DLD1 (cell line): ENCODE data around the gene NOL4L.

Experiments
- in situ Hi-C: cut with HindIII; loops from 2 replicates; pipeline ENCODE4 v1.10.0; 2017; ENCODE audit warnings: low sequenced_read_pairs

NOL4L gene

GRCh38 chr20:32614303-32614702, 29.2 kb upstream of the NOL4L start:
- in situ Hi-C loops: no loop called here

- in situ Hi-C loops: no loop called here
Observed at GRCh38 chr20:32613192-32614053, 28.3 kb upstream of the NOL4L start.

- in situ Hi-C loops: no loop called here
Observed at GRCh38 chr20:32612351-32613191, 27.4 kb upstream of the NOL4L start.

DNA sequence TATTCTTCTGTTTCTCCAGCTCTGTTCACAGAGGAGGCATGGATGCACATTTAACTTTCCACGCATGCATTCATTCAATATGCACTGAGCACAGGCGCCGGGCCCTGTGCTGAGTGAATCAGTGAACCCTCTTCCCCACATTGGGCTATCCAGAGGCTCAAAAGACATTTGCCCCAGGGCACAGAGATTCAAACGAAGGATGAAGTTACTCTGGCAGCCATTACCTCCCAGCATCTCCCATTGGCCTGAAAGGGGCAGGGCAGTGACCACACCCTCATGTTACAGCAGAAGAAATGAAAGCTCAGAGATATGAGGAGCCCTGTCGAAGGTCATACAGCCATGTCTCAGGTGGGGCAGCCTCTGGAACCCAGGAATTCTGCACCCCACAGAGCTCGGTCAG, 26.7 kb upstream of the NOL4L start:
- in situ Hi-C loops: no loop called here

GRCh38 chr20:32611286-32611685, 26.2 kb upstream of the NOL4L start:
- in situ Hi-C loops: no loop called here

GRCh38 chr20:32610472-32611218, 25.5 kb upstream of the NOL4L start:
- in situ Hi-C loops: no loop called here

DNA sequence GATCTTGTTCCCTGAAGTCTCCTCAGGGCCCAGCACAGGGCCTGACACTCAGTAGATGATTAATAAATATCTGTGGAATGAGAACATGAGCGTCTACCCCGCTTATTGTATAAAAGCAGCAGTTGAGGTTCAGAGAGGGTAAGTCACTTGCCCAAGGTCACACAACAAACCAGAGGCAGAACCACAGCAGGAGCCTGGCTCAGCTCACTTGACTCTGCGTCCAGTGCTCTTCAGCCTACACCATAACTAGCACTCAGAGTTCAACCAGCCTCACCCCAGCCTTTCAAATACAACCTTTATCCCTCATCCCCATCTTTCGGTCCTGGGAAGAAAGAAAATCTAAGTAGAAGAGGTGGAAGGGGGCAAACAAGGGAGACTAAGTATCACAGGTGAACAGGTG, 24.9 kb upstream of the NOL4L start:
- in situ Hi-C loops: no loop called here

- in situ Hi-C loops: no loop called here
Observed at GRCh38 chr20:32609111-32609773, 24.1 kb upstream of the NOL4L start.

- in situ Hi-C loops: no loop called here
Observed at GRCh38 chr20:32608664-32609015, 23.5 kb upstream of the NOL4L start.

GRCh38 chr20:32607727-32608663, 22.9 kb upstream of the NOL4L start:
- in situ Hi-C loops: no loop called here

DNA sequence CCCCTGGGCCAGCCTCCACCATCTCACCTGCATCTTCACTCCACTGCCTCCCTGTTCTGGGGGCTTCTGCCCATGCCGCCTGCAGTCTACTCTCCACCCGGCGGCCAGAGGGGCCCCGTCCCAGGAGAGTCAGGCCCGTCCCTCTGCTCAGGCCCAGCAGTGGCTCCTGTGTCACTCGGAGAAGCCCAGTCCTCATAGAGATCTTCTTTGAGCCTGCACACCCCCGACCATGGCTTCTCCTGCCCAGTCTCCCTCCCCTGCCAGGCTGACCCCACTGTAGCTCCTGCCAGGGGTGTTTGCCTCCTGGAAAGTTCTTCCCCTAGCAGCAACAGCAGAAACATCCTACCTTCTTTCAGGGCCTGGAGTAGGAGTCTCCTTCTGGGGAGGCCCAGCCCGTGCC, 22.2 kb upstream of the NOL4L start:
- in situ Hi-C loops: no loop called here

GRCh38 chr20:32606790-32607189, 21.7 kb upstream of the NOL4L start:
- in situ Hi-C loops: no loop called here

- in situ Hi-C loops: no loop called here
Observed at GRCh38 chr20:32606107-32606506, 21.0 kb upstream of the NOL4L start.

GRCh38 chr20:32605167-32605656, 20.1 kb upstream of the NOL4L start:
- in situ Hi-C loops: no loop called here

GRCh38 chr20:32603046-32603726, 18.1 kb upstream of the NOL4L start:
- in situ Hi-C loops: no loop called here

- in situ Hi-C loops: no loop called here
Observed at GRCh38 chr20:32602273-32602672, 17.1 kb upstream of the NOL4L start.

GRCh38 chr20:32600681-32601237, 15.6 kb upstream of the NOL4L start:
- in situ Hi-C loops: no loop called here

- in situ Hi-C loops: no loop called here
Observed at GRCh38 chr20:32599783-32600340, 14.7 kb upstream of the NOL4L start.
